NCI-H446 treated with DMSO at 0.1 percent for 48 hours (cell line): ENCODE results near the gene PAFAH1B1.
"Not testable (repeated sequence)": the region's sequence is repeated elsewhere in the genome, so short reads cannot be mapped to it uniquely, and the experiment has no call there.

Experiments
- DNase-seq: peaks from one replicate; lab custom pipeline; 2025; lab: John Stamatoyannopoulos, UW

The PAFAH1B1 gene

GRCh38 chr17:2594722-2595599 lies 1.5 kb downstream of the PAFAH1B1 start:
- no peak for DNase-seq

- DNase-seq, result no peak
Observed at GRCh38 chr17:2595716-2596115, 2.3 kb downstream of the PAFAH1B1 start.

- DNase-seq, result peak; percentile 9
Observed at GRCh38 chr17:2598166-2598565, 4.7 kb downstream of the PAFAH1B1 start.

DNA sequence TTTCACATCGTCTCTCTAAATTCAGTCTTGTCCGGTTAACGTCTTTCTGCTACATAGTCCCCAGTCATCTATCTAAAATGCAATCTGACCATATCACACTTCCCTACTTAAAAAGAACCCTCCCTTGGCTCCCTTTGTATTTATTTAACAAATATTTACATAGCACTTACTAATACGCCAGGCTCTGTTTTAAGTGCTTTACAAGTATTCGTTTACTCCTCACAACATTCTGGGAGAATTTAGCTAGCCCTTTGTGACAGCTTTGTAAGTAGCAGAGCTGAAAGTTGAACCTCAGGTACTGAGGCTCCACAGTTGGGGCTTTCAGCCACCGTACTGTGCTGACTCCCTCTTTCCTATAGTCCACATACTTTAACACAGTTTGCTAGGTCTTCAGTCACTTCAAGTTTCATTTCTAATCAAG lies 9.2 kb downstream of the PAFAH1B1 start:
- no peak for DNase-seq

DNA sequence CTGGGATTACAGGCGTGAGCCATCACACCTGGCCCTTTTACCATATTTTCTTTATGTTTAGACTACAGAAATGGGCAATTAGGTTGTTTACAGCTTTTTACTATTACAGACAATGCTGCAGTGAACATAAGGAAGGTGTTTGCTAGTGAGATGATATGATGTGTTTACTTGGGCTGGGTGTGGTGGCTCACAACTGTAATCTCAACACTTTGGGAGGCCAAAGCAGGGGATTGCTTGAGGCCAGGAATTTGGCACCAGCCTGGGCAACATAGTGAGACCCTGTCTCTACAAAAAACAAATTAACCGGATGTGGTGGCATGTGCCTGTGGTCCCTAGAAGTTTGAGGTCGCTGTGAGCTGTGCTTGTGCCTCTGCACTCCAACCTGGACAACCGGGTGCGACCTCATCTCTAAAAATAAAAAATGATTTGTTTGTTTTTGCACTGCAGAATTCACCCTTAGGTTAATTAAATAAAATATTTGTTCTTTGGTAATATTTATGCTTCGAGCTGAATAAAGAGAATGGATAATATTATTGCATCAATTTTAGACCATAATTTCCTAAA lies 15.0 kb downstream of the PAFAH1B1 start:
- DNase-seq, result no peak

DNA sequence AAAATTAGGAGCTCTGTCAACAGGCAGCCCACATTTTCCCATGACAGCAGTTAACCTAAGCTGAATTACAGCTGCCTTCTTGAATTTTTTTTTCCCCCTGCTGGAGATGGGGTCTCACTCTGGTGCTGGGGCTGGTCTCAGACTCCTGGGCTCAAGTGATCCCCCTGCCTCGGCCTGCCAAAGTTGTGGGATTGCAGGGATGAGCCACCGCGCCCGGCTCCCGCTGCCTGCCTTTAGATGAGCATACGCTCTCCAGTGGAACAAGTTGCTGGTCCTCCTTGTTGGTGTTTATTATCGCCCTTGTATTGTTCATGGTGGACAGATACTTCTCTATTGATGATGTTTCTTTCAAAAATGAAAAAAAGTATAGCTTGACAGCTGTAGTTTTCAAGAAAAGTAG lies 15.6 kb downstream of the PAFAH1B1 start:
- no peak for DNase-seq

GRCh38 chr17:2610195-2611175 lies 17.0 kb downstream of the PAFAH1B1 start:
- no peak for DNase-seq

- no peak for DNase-seq
Observed at GRCh38 chr17:2611627-2612026, 18.2 kb downstream of the PAFAH1B1 start.

DNA sequence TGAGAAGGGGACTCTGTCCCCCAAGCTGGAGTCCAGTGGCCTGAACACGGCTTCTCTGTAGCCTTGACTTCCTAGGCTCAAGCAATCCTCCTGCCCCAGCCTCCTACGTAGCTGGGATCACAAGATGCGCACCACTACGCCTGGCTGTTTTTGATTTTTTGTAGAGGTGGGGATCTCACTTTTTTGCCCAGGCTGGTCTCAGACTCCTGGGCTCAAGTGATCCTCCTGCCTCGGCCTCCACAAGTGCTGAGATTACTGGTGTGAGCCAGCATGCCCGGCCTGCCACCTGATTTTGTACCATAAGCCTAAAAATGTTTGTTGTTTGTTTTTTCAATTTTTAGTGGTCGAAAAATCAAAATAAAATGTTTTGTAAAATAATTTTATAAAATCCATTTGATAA lies 19.2 kb downstream of the PAFAH1B1 start:
- no peak for DNase-seq

DNA sequence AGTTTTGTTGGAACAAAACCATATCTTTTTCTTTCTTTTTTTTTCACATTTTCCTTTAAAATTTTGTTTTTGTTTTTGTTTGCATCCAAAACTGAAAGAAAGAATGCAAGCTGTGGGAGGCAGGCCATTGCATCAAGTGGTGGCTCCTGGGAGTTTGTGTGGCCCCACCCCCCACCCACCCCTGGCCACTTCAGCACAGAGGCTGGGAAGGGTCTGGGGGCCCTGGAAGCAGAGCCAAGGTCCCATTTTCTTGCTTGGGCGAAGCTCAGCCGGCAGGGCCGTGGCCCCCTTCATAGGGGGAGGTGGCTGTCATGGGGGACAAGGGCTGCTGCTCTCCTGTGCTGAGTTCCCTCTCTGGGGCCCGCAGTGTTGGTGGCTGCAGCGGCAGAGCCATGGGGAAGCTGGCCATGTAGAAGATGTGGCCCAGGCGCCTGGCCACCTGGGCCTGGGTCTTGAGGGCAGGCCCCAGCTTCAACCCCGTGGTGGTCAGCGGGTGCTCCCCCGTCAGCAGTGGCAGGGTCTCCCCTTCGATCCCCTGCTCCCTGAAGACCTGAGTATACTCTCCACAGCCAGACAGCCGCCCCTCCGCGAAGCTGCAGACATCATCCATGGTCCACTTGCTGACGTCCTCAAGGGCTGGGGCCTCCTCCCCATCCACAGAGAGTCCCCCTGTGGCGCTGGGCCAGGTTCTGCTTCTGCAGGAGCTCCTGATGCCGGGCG lies 19.8 kb downstream of the PAFAH1B1 start:
- DNase-seq, result no peak

DNA sequence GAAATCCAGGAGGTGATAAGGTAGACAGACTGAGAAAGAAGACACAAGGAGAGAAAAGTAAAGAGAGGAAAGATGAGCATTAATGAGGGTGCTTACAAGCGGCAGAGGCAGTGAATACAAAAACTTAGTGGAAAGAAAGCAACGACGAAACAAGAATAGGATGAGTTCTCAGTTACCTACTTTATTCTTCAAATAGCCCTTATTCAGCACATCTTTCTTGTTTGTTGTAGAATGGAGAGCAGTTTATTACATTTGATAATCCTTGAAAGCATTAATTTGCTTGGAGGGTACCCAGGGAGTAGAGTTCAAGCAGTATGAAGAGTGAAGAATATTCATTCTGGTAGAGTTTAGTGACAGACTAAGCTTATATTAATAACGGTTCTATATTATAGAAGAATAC lies 22.4 kb downstream of the PAFAH1B1 start:
- no peak for DNase-seq

- DNase-seq, result no peak
Observed at GRCh38 chr17:2621241-2621640, 27.8 kb downstream of the PAFAH1B1 start.

- DNase-seq, result not testable (repeated sequence)
Observed at GRCh38 chr17:2621951-2622405, 28.5 kb downstream of the PAFAH1B1 start.

DNA sequence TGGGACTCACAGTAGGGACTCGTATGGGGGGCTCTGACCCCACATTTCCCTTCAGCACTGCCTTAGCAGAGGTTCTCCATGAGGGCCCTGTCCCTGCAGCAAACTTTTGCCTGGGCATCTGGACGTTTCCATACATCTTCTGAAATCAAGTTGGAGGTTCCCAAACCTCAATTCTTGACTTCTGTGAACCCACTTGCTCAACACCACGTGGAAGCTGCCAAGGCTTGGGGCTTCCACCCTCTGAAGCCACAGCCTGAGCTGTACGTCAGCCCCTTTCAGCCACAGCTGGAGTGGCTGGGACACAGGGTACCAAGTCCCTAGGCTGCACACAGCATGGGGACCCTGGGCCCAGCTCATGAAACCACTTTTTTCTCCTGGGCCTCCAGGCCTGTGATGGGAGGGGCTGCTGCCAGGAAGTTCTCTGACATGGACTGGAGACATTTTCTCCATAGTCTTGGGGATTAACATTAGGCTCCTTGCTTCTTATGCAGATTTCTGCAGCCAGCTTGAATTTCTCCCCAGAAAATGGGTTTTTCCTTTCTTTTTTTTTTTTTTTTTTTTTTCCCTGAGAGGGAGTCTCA lies 29.4 kb downstream of the PAFAH1B1 start:
- not testable (repeated sequence) for DNase-seq

- DNase-seq, result no peak
Observed at GRCh38 chr17:2624292-2624731, 30.9 kb downstream of the PAFAH1B1 start.

- DNase-seq, result not testable (repeated sequence)
Observed at GRCh38 chr17:2626626-2627219, 33.3 kb downstream of the PAFAH1B1 start.

DNA sequence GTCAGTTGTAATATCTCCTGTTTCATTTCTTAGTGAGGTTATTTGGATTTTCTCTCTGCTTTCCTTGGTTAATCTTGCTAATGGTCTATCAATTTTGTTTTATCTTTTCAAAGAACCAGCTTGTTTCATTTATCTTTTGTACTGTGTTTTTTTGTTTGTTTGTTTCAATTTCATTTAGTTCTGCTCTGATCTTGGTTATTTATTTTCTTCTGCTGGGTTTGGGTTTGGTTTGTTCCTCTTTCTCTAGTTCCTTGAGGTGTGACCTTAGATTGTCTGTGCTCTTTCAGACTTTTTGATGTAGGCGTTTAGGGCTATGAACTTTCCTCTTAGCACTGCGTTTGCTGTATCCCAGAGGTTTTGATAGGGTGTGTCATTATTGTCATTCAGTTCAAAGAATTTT lies 35.5 kb downstream of the PAFAH1B1 start:
- DNase-seq, result not testable (repeated sequence)

- no peak for DNase-seq
Observed at GRCh38 chr17:2631211-2631610, 37.8 kb downstream of the PAFAH1B1 start.

DNA sequence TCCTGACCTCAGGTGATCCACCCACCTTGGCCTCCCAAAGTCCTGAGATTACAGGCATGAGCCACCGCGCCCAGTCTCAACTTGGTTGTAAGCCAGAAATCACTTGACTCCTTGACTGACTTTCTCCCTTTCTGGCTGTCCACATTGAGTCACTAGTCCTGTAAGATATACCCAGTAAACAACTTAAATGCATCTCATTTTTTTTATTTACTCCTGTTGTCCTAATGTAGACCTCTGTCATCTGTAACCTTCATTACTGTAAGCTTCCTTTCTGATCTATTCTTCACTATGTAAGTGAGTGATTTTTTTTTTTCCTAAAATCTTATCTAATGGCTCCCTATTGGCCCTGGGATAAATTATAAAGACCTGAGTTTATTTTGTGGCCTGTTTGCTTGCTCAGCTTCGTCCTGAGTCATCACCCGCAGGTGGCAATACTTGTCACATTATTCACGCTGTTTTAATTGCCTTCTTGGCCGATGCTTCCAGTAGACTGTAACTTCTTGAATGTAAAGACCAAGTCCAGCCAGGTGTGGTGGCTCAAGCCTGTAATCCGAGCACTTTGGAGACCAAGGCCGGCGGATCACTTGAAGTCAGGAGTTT lies 41.0 kb downstream of the PAFAH1B1 start:
- no peak for DNase-seq

- DNase-seq, result no peak
Observed at GRCh38 chr17:2635241-2635640, 41.8 kb downstream of the PAFAH1B1 start.
